GM10847 (cell line): ENCODE results near the gene HECTD3.

ENCODE experiments used
- POLR2A ChIP-seq: IDR thresholded peaks from 2 replicates; pipeline ENCODE4 v1.6.1; 2011; ENCODE audit not compliant: insufficient read length; ENCODE audit errors: extremely low read depth

The HECTD3 gene

GRCh38 chr1:45018599-45019230, 7.6 kb upstream of the HECTD3 start:
- TF ChIP-seq POLR2A = no peak

- no peak for TF ChIP-seq POLR2A
Measured at GRCh38 chr1:45016767-45017166, 5.6 kb upstream of the HECTD3 start.

- no peak for TF ChIP-seq POLR2A
Measured at GRCh38 chr1:45016090-45016697, 5.1 kb upstream of the HECTD3 start.

GRCh38 chr1:45015683-45016082, 4.6 kb upstream of the HECTD3 start:
- no peak for TF ChIP-seq POLR2A

- no peak for TF ChIP-seq POLR2A
Measured at GRCh38 chr1:45014321-45015028, 3.4 kb upstream of the HECTD3 start.

GRCh38 chr1:45013551-45014209, 2.6 kb upstream of the HECTD3 start:
- TF ChIP-seq POLR2A = no peak

GRCh38 chr1:45012639-45013278, 1.6 kb upstream of the HECTD3 start:
- TF ChIP-seq POLR2A = no peak

- peak; percentile 69 for TF ChIP-seq POLR2A
Measured at GRCh38 chr1:45011837-45012638, 914 bp upstream of the HECTD3 start, which contains the start of gene UROD. Gene UROD (plus strand): TSS chr1:45012254. CDS start chr1:45012266, 12 bp downstream.

- TF ChIP-seq POLR2A = no peak
Measured at GRCh38 chr1:45009956-45010854, 919 bp downstream of the HECTD3 start.

- TF ChIP-seq POLR2A = no peak
Measured at GRCh38 chr1:45009296-45009865, 1.7 kb downstream of the HECTD3 start.

- no peak for TF ChIP-seq POLR2A
Measured at GRCh38 chr1:45008516-45008915, 2.6 kb downstream of the HECTD3 start.

GRCh38 chr1:45008076-45008475, 3.0 kb downstream of the HECTD3 start:
- no peak for TF ChIP-seq POLR2A

- TF ChIP-seq POLR2A = no peak
Measured at GRCh38 chr1:45007311-45007710, 3.8 kb downstream of the HECTD3 start.
